HG03159 (cell line): ENCODE data around the gene NUAK1.
"Not testable (repeated sequence)": the region's sequence is repeated elsewhere in the genome, so short reads cannot be mapped to it uniquely, and the experiment has no call there.

Experiments used
- ATAC-seq: cut with Tn5 transposase; IDR thresholded peaks from one replicate; pipeline ENCODE4 v1.9.1; 2021; ENCODE audit warnings: mild to moderate bottlenecking, moderate library complexity; ENCODE audit not compliant: unreplicated experiment

The NUAK1 gene

GRCh38 chr12:106037524-106038298 lies 101.0 kb downstream of the NUAK1 start:
- no peak for ATAC-seq

- ATAC-seq = no peak
These were observed 103.3 kb downstream of the NUAK1 start for GRCh38 chr12:106035421-106035820.

- no peak for ATAC-seq
These were observed 104.4 kb downstream of the NUAK1 start for GRCh38 chr12:106034316-106034715.

GRCh38 chr12:106033161-106033675 lies 105.5 kb downstream of the NUAK1 start:
- no peak for ATAC-seq

GRCh38 chr12:106032623-106032925 lies 106.2 kb downstream of the NUAK1 start:
- no peak for ATAC-seq

GRCh38 chr12:106031761-106032622 lies 106.8 kb downstream of the NUAK1 start:
- ATAC-seq = no peak

- no peak for ATAC-seq
These were observed 108.3 kb downstream of the NUAK1 start for GRCh38 chr12:106030210-106031071.

GRCh38 chr12:106029532-106029931 lies 109.2 kb downstream of the NUAK1 start:
- ATAC-seq = no peak

GRCh38 chr12:106027911-106028310 lies 110.8 kb downstream of the NUAK1 start:
- ATAC-seq = no peak

- no peak for ATAC-seq
These were observed 111.5 kb downstream of the NUAK1 start for GRCh38 chr12:106027286-106027685.

- no peak for ATAC-seq
These were observed 113.6 kb downstream of the NUAK1 start for GRCh38 chr12:106025129-106025528.

GRCh38 chr12:106023039-106023438 lies 115.7 kb downstream of the NUAK1 start:
- no peak for ATAC-seq

GRCh38 chr12:106022568-106023012 lies 116.2 kb downstream of the NUAK1 start:
- no peak for ATAC-seq

GRCh38 chr12:106021516-106021915 lies 117.2 kb downstream of the NUAK1 start:
- ATAC-seq = no peak

GRCh38 chr12:106020736-106021135 lies 118.0 kb downstream of the NUAK1 start:
- ATAC-seq = no peak

- ATAC-seq = no peak
These were observed 119.6 kb downstream of the NUAK1 start for GRCh38 chr12:106019144-106019543.

- no peak for ATAC-seq
These were observed 120.5 kb downstream of the NUAK1 start for GRCh38 chr12:106018286-106018685.

- not testable (repeated sequence) for ATAC-seq
These were observed 122.0 kb downstream of the NUAK1 start for GRCh38 chr12:106016601-106017278.

GRCh38 chr12:106015646-106016045 lies 123.1 kb downstream of the NUAK1 start:
- no peak for ATAC-seq

- no peak for ATAC-seq
These were observed 124.8 kb downstream of the NUAK1 start for GRCh38 chr12:106013941-106014340.
